Calu3 (cell line): ENCODE measurements around the gene ARHGAP4. TPM values are rescaled to one million over a fixed set of nuclear protein-coding genes. Genes with fewer than 3 reads are reported as not detected.

Experiments
- BruUV-seq: library from RNA; stranded (reverse); fragments of 400-500 nt; replicated peaks from 2 replicates; lab custom pipeline; 2021; lab: Mats Ljungman, UMichigan
- CTCF ChIA-PET: fragments of 300-600 bp; sonication (Branson Sonifier 250); formaldehyde crosslinking; loops from one replicate; lab custom pipeline; 2022; ENCODE audit warnings: antibody characterized with exemption; lab: Charles Lee
- DNase-seq: peaks from one replicate; pipeline ENCODE4 v3.0.0; 2022
- H3K27ac Mint-ChIP-seq: one replicate; pipeline ENCODE4 v1.8.0; 2022; ENCODE audit warnings: mixed read lengths; ENCODE audit not compliant: unreplicated experiment
- H3K27me3 Mint-ChIP-seq: one replicate; pipeline ENCODE4 v1.8.0; 2022; ENCODE audit warnings: mixed read lengths; ENCODE audit not compliant: unreplicated experiment
- H3K36me3 Mint-ChIP-seq: one replicate; pipeline ENCODE4 v1.8.0; 2022; ENCODE audit warnings: mild to moderate bottlenecking, moderate library complexity, mixed read lengths; ENCODE audit not compliant: insufficient read depth, unreplicated experiment
- H3K4me1 Mint-ChIP-seq: one replicate; pipeline ENCODE4 v1.8.0; 2022; ENCODE audit warnings: mild to moderate bottlenecking, low read depth, mixed read lengths; ENCODE audit not compliant: unreplicated experiment
- H3K4me3 Mint-ChIP-seq: one replicate; pipeline ENCODE4 v1.8.0; 2022; ENCODE audit warnings: mild to moderate bottlenecking, low read depth, moderate library complexity, mixed read lengths; ENCODE audit not compliant: unreplicated experiment
- H3K9me3 Mint-ChIP-seq: one replicate; pipeline ENCODE4 v1.8.0; 2022; ENCODE audit warnings: low read depth, mixed read lengths; ENCODE audit not compliant: unreplicated experiment
- CTCF ChIP-seq: fragments of 200-600 bp; IDR thresholded peaks from one replicate; pipeline ENCODE4 v1.8.0; 2022; ENCODE audit warnings: antibody characterized with exemption; ENCODE audit not compliant: unreplicated experiment
- intact Hi-C: fragments of 100-400 bp; cut with micrococcal nuclease; formaldehyde crosslinking; loops from one replicate; pipeline ENCODE4 v1.10.0; 2022; ENCODE audit not compliant: unreplicated experiment
- total RNA-seq: library from RNA; stranded (reverse); gene quantifications from 2 replicates; pipeline ENCODE4 v1.2.3, GENCODE V29; 2022

The ARHGAP4 gene
- total RNA-seq, 1 experiment from 2014 or later, result 3.8 TPM

GRCh38 chrX:153869473-153870287, 56.4 kb downstream of the ARHGAP4 start:
- H3K27me3 Mint-ChIP-seq, result no peaks in the 10 kb centered on the region
- H3K36me3 Mint-ChIP-seq, result peaks cover 7% of the 10 kb centered on the region
- CTCF ChIA-PET, result no interaction called here
- H3K27ac Mint-ChIP-seq, result no peak overlapping the region
- intact Hi-C loops, result no loop called here
- BruUV-seq, result no TSS peak
- H3K4me3 Mint-ChIP-seq, result no peak overlapping the region
- no peaks in the 10 kb centered on the region for H3K9me3 Mint-ChIP-seq
- TF ChIP-seq CTCF, result no peak
- H3K4me1 Mint-ChIP-seq, result no peaks in the 10 kb centered on the region
- no peak for DNase-seq

DNA sequence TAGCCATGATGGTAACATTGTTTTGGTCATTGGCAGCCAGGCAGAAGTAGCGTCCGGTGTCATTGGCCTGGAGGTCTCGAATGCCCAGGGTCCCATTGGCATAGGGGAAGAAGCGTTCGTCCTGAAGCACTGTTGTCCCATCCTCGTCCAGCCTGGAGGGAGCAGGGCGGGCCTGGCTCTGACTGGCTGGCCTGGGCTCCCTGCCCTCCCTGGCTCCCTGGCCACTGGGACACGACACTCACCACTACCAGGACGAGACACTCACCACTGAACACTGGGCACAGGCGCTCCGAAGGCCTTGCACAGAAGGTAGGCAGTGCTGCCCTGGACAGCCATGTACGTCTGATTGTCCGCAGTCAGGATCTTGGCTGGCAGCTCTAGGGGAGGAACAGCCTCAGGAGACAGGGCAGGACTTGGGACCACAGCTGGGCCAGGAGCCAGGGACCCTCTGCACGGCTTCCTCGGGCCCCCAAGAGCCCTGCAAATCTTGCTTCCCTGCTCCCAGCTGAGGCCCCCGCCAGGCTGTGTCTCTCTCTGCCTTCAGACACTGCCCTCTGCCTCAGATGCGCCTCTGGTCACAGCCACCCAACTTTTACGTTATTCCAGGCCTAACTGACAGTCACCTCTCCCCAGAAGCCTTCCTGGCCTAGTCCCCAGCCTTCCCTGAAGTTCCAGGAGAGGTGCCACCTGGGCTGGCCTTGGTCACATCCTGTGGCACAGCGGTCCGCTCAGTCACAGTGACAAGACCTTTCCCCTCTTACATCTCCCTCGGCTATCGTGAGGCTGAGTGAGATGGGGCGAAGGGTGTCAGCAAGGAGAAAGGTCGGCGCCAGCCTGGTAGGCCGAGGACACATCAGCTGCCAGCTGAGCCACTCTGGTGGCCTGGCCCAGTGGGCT, 57.2 kb downstream of the ARHGAP4 start:
- no peak for TF ChIP-seq CTCF
- no peaks in the 10 kb centered on the region for H3K27me3 Mint-ChIP-seq
- no peaks in the 10 kb centered on the region for H3K4me1 Mint-ChIP-seq
- DNase-seq, result no peak
- peaks cover 7% of the 10 kb centered on the region for H3K36me3 Mint-ChIP-seq
- H3K27ac Mint-ChIP-seq, result no peak overlapping the region
- no TSS peak for BruUV-seq
- no peak overlapping the region for H3K4me3 Mint-ChIP-seq
- CTCF ChIA-PET, result no interaction called here
- intact Hi-C loops, result no loop called here
- H3K9me3 Mint-ChIP-seq, result no peaks in the 10 kb centered on the region

DNA sequence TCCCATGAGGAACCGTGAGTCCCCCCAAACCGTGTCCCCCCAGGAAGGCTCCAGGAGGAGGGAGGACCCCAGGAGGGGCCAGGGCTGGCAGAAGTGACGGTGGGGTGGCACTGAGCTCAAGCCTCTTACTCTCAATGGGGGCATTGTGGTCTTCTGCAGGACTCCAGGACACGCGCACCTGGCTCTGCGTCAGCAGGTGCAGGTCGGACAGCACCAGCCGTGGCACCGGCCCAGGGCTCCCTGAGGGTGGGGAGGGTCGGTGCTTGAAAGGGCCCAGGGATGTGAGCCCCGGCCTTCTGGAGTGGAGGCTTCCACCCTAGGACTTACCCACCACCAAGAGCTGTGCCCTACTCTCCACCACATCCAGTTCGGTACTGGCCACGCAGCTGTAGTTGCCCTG, 58.4 kb downstream of the ARHGAP4 start:
- Mint-ChIP-seq H3K27ac (no peak overlapping the region), H3K4me3 (no peak overlapping the region), H3K27me3 (no peaks in the 10 kb centered on the region), H3K36me3 (peaks cover 12% of the 10 kb centered on the region), H3K4me1 (no peaks in the 10 kb centered on the region), H3K9me3 (no peaks in the 10 kb centered on the region)
- BruUV-seq, result no TSS peak
- intact Hi-C loops, result no loop called here
- no peak for DNase-seq
- CTCF ChIA-PET, result no interaction called here
- no peak for TF ChIP-seq CTCF

DNA sequence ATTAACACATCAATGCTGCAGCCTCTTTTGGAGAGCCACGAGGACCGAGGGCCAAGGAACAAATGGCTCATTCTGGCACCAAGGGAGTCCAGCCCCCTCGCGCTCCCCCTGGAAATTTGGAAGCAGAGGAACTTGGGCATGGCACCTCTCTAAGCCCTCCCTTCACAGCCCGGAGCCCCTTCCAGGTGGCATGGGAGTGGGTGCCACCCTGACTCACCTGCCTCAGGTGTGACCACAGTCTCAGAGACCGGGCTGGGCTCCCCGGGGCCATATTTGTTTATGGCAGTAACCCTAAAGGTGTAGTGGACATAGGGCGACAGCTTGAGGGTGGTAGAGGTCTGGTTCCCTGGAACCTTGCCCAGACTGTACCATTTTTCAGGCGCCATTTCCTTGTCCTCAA, 58.9 kb downstream of the ARHGAP4 start:
- Mint-ChIP-seq H3K27ac (no peak overlapping the region), H3K4me3 (no peak overlapping the region), H3K27me3 (no peaks in the 10 kb centered on the region), H3K36me3 (peaks cover 12% of the 10 kb centered on the region), H3K4me1 (no peaks in the 10 kb centered on the region), H3K9me3 (no peaks in the 10 kb centered on the region)
- no peak for TF ChIP-seq CTCF
- no peak for DNase-seq
- intact Hi-C loops, result no loop called here
- no TSS peak for BruUV-seq
- CTCF ChIA-PET, result no interaction called here
